Testis (tissue), 2 donors: ENCODE measurements around the gene PSMD4.

Experiments
- CTCF ChIP-seq, 3 experiments: fragments of 450-650 bp in 2 of 3; fragments of 200-600 bp in 1 of 3; sonication (generic) in 1 of 3; IDR thresholded peaks; one replicate each; pipeline ENCODE4 v1.5.1; 2016 to 2019; ENCODE audit warnings: antibody characterized with exemption in 3 of 3, mild to moderate bottlenecking in 2 of 3, moderate library complexity in 1 of 3
- POLR2A ChIP-seq: fragments of 450-650 bp; IDR thresholded peaks from one replicate; pipeline ENCODE4 v1.6.1; 2017; ENCODE audit warnings: antibody characterized with exemption, mild to moderate bottlenecking, moderate library complexity

GRCh38 chr1:151281969-151282882 lies 27.7 kb downstream of the PSMD4 start, which contains the start of gene ZNF687:
- TF ChIP-seq CTCF (IDR thresholded peaks at IDR 0.05), result no peak
- peak; percentile 7 for TF ChIP-seq POLR2A
